BLaER1 (cell line): Measurements from ENCODE around the gene LPCAT2.

Source experiments
- H3K27ac ChIP-seq: shearing (Covaris generic); formaldehyde crosslinking; 2 replicates; pipeline ENCODE4 v1.8.1; 2022
- H3K27me3 ChIP-seq: shearing (Covaris generic); formaldehyde crosslinking; 2 replicates; pipeline ENCODE4 v1.8.1; 2022
- H3K36me3 ChIP-seq: shearing (Covaris generic); formaldehyde crosslinking; 2 replicates; pipeline ENCODE4 v1.8.1; 2022
- H3K4me1 ChIP-seq: shearing (Covaris generic); formaldehyde crosslinking; 2 replicates; pipeline ENCODE4 v1.8.1; 2022
- H3K4me2 ChIP-seq: shearing (Covaris generic); formaldehyde crosslinking; 2 replicates; pipeline ENCODE4 v1.8.1; 2022
- H3K4me3 ChIP-seq: shearing (Covaris generic); formaldehyde crosslinking; 2 replicates; pipeline ENCODE4 v1.8.1; 2022
- H3K9ac ChIP-seq: shearing (Covaris generic); formaldehyde crosslinking; 2 replicates; pipeline ENCODE4 v1.8.1; 2022
- H3K9me3 ChIP-seq: shearing (Covaris generic); formaldehyde crosslinking; 2 replicates; pipeline ENCODE4 v1.8.1; 2022
- H4K20me1 ChIP-seq: shearing (Covaris generic); formaldehyde crosslinking; 2 replicates; pipeline ENCODE4 v1.8.1; 2022
- Cebpa-rat ChIP-seq: shearing (Covaris generic); IDR thresholded peaks from 2 replicates; pipeline ENCODE4 v1.8.1; 2022

Gene LPCAT2

DNA sequence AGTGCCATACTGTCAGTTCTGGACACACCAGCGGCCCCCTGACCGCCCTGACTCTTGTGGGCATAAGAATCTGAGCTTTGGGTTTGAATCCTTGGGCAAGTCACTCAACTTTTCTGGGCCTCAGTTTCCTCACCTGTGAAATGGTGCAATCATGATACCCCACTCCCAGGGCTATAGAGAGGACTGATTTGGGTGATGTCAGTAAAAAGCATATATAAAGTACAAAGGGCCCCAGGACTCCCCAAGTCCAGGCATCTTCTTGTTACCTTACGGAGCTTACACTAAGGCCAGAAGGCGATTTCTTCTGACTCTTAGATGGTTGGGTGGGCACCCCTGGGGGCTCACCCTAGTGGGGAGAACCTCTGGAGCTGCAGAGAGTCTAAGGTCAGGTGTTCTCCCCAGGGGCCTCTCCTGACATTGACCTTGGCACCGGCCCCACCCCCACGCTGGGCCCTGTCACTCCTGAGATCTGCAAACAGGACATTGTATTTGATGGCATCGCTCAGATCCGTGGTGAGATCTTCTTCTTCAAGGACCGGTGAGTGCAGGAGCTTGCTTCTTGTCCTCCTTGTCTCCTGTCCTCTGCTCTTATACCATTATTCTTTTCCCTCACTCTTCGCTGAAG lies 16.0 kb upstream of the LPCAT2 start:
- Histone ChIP-seq H3K27ac (no peak overlapping the region), H3K4me2 (no peak overlapping the region), H3K9me3 (no peaks in the 10 kb centered on the region), H3K4me1 (peaks cover 17% of the 10 kb centered on the region), H3K9ac (no peak overlapping the region), H3K4me3 (no peak overlapping the region), H4K20me1 (no peaks in the 10 kb centered on the region), H3K27me3 (no peaks in the 10 kb centered on the region), H3K36me3 (no peaks in the 10 kb centered on the region)
- no peak for TF ChIP-seq Cebpa-rat

DNA sequence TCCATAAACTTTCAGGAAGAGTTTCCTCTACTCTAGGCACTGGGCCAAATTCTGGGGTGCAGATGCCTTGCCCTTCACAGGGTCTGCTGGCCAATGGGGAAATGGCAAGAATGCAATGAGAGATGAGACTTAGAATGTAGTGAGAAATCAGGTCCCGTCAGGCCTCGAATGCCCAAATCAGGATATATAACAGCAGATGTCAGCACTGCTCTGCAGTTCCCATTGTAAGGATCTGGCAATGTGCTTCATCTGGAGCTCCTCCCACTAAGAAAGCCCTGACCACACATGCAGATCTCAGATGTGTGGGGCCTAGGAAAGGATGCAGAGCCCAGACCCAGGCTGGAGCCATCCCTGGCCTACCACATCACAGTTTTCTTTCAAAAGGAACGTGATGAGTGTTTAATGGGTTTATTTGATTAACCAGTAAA lies 13.9 kb upstream of the LPCAT2 start:
- Histone ChIP-seq H3K4me2 (no peak overlapping the region), H3K27ac (no peak overlapping the region), H3K36me3 (no peaks in the 10 kb centered on the region), H3K4me3 (no peak overlapping the region), H3K9ac (no peak overlapping the region), H3K9me3 (no peaks in the 10 kb centered on the region), H4K20me1 (no peaks in the 10 kb centered on the region), H3K27me3 (no peaks in the 10 kb centered on the region), H3K4me1 (peaks cover 30% of the 10 kb centered on the region)
- TF ChIP-seq Cebpa-rat = no peak

- Histone ChIP-seq H3K36me3 (no peaks in the 10 kb centered on the region), H3K27ac (no peak overlapping the region), H4K20me1 (no peaks in the 10 kb centered on the region), H3K9ac (no peak overlapping the region), H3K4me2 (no peak overlapping the region), H3K9me3 (no peaks in the 10 kb centered on the region), H3K27me3 (no peaks in the 10 kb centered on the region), H3K4me1 (peaks cover 37% of the 10 kb centered on the region), H3K4me3 (no peak overlapping the region)
- TF ChIP-seq Cebpa-rat = no peak
These were observed 13.1 kb upstream of the LPCAT2 start for GRCh38 chr16:55495616-55496289.

- Histone ChIP-seq H3K36me3 (no peaks in the 10 kb centered on the region), H3K4me2 (peak overlapping the region; percentile 62), H3K9ac (no peak overlapping the region), H4K20me1 (no peaks in the 10 kb centered on the region), H3K4me1 (peaks cover 39% of the 10 kb centered on the region), H3K27ac (no peak overlapping the region), H3K4me3 (no peak overlapping the region), H3K9me3 (no peaks in the 10 kb centered on the region), H3K27me3 (no peaks in the 10 kb centered on the region)
- no peak for TF ChIP-seq Cebpa-rat
These were observed 12.2 kb upstream of the LPCAT2 start for GRCh38 chr16:55496509-55497145.

DNA sequence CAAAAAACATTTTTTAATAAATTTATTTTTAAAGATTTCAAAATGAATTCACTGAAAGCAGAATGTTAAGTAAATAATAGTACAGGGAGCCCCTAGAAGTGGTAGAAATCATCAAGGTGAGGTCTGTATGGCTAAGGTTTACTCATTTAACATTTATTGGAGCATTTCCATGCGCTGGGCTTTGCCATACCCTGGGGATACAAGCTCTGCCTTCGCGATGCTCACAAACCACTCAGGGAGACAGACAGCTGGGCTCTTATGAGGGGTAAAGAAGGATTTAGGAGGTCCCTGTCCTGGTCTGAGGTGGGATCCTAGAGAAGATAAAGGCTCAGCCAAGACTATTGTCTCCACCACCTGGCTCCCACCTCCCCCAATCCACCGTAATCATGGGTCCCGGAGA lies 11.3 kb upstream of the LPCAT2 start:
- Histone ChIP-seq H3K9me3 (no peaks in the 10 kb centered on the region), H3K4me1 (peaks cover 41% of the 10 kb centered on the region), H3K4me3 (no peak overlapping the region), H3K4me2 (peak overlapping the region; percentile 62; the same call in 1 of the 2 replicates), H3K27me3 (no peaks in the 10 kb centered on the region), H3K36me3 (no peaks in the 10 kb centered on the region), H4K20me1 (no peaks in the 10 kb centered on the region), H3K9ac (no peak overlapping the region), H3K27ac (no peak overlapping the region)
- no peak for TF ChIP-seq Cebpa-rat

- peaks cover 47% of the 10 kb centered on the region for H3K4me1 ChIP-seq
- no peak overlapping the region for H3K9ac ChIP-seq
- H3K36me3 ChIP-seq = no peaks in the 10 kb centered on the region
- H3K4me2 ChIP-seq = peak overlapping the region; percentile 62; the same call in 1 of the 2 replicates
- no peak overlapping the region for H3K4me3 ChIP-seq
- H3K27ac ChIP-seq = no peak overlapping the region
- H3K9me3 ChIP-seq = no peaks in the 10 kb centered on the region
- TF ChIP-seq Cebpa-rat = no peak
- H3K27me3 ChIP-seq = no peaks in the 10 kb centered on the region
- H4K20me1 ChIP-seq = no peaks in the 10 kb centered on the region
These were observed 10.8 kb upstream of the LPCAT2 start for GRCh38 chr16:55498101-55498500.

DNA sequence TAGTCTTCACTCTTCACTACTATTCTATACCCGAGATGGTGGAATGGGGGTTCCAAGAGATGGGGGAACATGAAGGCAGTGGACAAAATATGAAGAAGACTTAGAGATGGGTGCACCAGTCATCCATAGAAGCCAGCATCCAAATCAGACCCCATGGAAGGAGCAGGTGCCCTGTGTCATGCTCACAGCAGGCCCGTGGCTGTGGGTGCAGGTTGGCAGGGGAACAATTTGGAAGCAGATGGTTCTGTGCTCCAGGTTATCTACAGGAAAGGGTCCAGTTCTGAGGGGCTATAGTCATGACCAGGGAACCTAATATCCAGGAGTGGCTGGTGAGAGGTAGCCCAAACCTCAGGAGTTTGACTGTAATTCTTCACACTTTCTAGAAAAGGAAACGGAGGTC lies 9.6 kb upstream of the LPCAT2 start:
- Histone ChIP-seq H3K9ac (no peak overlapping the region), H3K27ac (no peak overlapping the region), H3K4me2 (no peak overlapping the region), H3K4me3 (no peak overlapping the region), H4K20me1 (no peaks in the 10 kb centered on the region), H3K4me1 (peaks cover 54% of the 10 kb centered on the region), H3K27me3 (no peaks in the 10 kb centered on the region), H3K9me3 (no peaks in the 10 kb centered on the region), H3K36me3 (no peaks in the 10 kb centered on the region)
- TF ChIP-seq Cebpa-rat = no peak

DNA sequence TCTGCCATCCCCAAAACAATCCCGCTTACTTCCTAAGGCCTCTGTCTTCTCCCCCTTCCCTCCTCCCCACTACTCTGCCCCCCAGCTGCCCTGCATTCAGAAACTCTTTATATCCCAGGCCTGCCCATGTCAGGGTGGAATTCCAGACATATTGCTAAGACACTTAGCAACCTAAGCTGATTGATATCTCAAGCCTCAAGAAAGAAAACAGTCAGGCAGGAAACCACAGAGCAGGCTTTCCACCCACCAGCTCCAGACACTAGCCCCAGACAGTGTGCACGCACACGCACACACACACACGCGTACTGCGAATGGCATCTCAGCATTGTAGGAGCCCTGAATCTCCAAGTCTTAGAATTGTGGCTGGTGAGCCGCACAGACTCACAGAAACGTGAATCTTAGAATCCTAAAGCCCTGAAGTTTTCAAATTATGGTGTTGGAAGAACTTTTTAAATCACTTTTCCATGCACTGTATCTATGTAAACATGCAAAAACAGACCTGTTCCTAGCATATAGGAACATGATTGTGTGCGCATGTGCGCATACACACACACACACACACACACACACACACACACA lies 8.8 kb upstream of the LPCAT2 start:
- TF ChIP-seq Cebpa-rat = no peak
- Histone ChIP-seq H3K4me3 (no peak overlapping the region), H3K4me1 (peaks cover 54% of the 10 kb centered on the region), H3K9me3 (no peaks in the 10 kb centered on the region), H3K27ac (no peak overlapping the region), H3K9ac (no peak overlapping the region), H4K20me1 (no peaks in the 10 kb centered on the region), H3K4me2 (peak overlapping the region; percentile 55), H3K36me3 (no peaks in the 10 kb centered on the region), H3K27me3 (no peaks in the 10 kb centered on the region)

DNA sequence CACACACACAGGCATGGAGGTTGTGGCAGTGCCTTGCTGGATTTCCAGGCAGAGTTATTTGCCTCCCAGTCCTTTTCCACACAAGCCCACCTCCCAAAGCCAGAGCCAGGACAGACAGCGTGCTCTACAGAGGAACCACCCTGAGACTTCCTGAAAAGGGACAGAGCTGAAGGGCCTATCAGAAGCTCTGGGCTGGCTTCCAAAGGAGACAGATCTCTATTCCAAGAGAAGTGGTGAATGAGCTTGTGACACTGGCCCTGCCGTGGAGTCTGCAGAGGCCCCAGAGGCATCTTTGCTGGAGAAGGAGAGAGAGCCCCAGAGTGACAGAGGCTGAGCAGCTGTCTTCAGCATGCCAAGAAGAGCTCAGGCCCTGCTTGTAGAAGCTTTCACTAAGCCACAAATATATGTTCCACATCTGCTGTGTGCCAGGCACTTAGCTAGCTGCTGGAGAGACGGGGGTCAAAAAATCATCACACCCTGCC lies 8.3 kb upstream of the LPCAT2 start:
- Histone ChIP-seq H3K27ac (no peak overlapping the region), H3K9me3 (no peaks in the 10 kb centered on the region), H3K9ac (no peak overlapping the region), H3K27me3 (no peaks in the 10 kb centered on the region), H3K36me3 (no peaks in the 10 kb centered on the region), H3K4me1 (peaks cover 55% of the 10 kb centered on the region), H3K4me3 (no peak overlapping the region), H4K20me1 (no peaks in the 10 kb centered on the region), H3K4me2 (peak overlapping the region; percentile 55; the same call in 1 of the 2 replicates)
- TF ChIP-seq Cebpa-rat = no peak
